C4-2B (cell line): ENCODE measurements around the gene ADSS2.
"Not testable (repeated sequence)": the region's sequence is repeated elsewhere in the genome, so short reads cannot be mapped to it uniquely, and the experiment has no call there.

Experiments
- CTCF ChIP-seq: fragments of 450-650 bp; conservative IDR thresholded peaks from 2 replicates; pipeline ENCODE4 v1.5.1; 2017; ENCODE audit warnings: mild to moderate bottlenecking
- ZFX ChIP-seq: fragments of 450-650 bp; IDR thresholded peaks from 2 replicates; pipeline ENCODE4 v1.6.1; 2017

GRCh38 chr1:244374484-244374883, 77.2 kb downstream of the ADSS2 start:
- not testable (repeated sequence) for TF ChIP-seq CTCF, ZFX
